Transverse colon (tissue), 4 donors: ENCODE results near the gene IKBKG.
A peak's percentile ranks its signal among the peaks of the same experiment; 100 is the strongest.

Experiments
- POLR2A ChIP-seq: fragments of 450-650 bp; IDR thresholded peaks from one replicate; pipeline ENCODE4 v1.6.1; 2016; ENCODE audit warnings: antibody characterized with exemption, mild to moderate bottlenecking, moderate library complexity
- POLR2AphosphoS5 ChIP-seq, 3 donors: sonication (generic); formaldehyde crosslinking; IDR thresholded peaks; one replicate each; pipeline ENCODE4 v1.6.1; 2016; ENCODE audit warnings: antibody characterized with exemption in 3 of 3
- TF ChIP-seq, protein P1 (sequence below), 5 experiments: fragments of 200-600 bp in 3 of 5; fragments of 450-650 bp in 2 of 5; sonication (generic) in 3 of 5; IDR thresholded peaks; 1 replicate in 2 of 5; 2 replicates in 3 of 5; pipeline ENCODE4 v1.5.1; 2016 to 2017; ENCODE audit warnings: antibody characterized with exemption in 5 of 5, inconsistent platforms in 3 of 5, mild to moderate bottlenecking in 2 of 5, moderate library complexity in 1 of 5

DNA sequence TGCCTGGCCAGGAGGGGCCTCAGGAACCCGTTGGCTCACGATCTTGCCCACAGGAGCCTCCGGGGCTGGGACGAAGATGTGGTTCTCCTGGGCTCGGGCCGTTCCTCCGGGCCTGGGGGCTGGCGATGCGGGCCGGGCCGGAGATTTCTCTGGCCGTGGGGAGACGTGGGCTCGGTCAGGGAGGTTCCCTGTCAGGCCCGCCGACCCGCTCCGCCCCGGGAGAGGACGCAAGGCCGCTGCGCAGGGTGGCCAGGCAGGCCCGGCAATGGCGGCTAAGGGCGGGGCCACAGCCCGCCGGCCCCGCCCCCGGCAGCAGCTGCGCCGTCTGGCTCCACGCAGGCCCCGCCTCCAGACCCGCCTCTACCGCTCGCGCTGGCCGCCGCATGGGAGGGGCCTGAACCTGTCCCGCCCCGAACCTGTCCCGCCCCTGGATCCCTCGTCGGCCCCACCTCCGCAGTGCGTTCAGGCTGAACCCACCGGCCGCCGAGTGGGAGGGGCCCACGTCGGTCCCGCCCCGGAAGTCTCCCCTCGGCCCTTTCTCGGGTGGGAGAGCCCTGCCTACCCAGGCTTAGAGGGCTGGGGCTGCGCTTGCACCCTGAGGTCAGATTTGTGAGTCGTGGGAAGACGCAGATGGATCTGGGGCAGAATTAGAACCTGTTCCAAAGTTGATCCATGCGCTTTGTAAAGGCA is 31.3 kb upstream of the IKBKG start, which contains the start of gene FAM3A:
- TF ChIP-seq, protein P1, sequence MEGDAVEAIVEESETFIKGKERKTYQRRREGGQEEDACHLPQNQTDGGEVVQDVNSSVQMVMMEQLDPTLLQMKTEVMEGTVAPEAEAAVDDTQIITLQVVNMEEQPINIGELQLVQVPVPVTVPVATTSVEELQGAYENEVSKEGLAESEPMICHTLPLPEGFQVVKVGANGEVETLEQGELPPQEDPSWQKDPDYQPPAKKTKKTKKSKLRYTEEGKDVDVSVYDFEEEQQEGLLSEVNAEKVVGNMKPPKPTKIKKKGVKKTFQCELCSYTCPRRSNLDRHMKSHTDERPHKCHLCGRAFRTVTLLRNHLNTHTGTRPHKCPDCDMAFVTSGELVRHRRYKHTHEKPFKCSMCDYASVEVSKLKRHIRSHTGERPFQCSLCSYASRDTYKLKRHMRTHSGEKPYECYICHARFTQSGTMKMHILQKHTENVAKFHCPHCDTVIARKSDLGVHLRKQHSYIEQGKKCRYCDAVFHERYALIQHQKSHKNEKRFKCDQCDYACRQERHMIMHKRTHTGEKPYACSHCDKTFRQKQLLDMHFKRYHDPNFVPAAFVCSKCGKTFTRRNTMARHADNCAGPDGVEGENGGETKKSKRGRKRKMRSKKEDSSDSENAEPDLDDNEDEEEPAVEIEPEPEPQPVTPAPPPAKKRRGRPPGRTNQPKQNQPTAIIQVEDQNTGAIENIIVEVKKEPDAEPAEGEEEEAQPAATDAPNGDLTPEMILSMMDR (IDR thresholded peaks at IDR 0.05): no peak
- TF ChIP-seq POLR2A: peak; percentile 83
- TF ChIP-seq POLR2AphosphoS5 (IDR thresholded peaks at IDR 0.05): peak; percentile 83 to 87 (median 83)
